Subcutaneous abdominal adipose tissue (tissue), 5 donors: ENCODE data around the gene CCDC78.

Experiments used
- H3K27ac ChIP-seq: one replicate; pipeline ENCODE4 v1.7.0; 2013; ENCODE audit warnings: low read depth, mild to moderate bottlenecking, inconsistent platforms, low read length, moderate library complexity
- H3K27me3 ChIP-seq, 5 donors: one replicate each; pipeline ENCODE4 v1.7.0; 2013; ENCODE audit warnings: low read length in 5 of 5, inconsistent platforms in 1 of 5; ENCODE audit not compliant: control insufficient read depth in 5 of 5, insufficient read depth in 4 of 5
- H3K36me3 ChIP-seq, 5 donors: one replicate each; pipeline ENCODE4 v1.7.0; 2013; ENCODE audit warnings: low read length in 5 of 5; ENCODE audit not compliant: control insufficient read depth in 5 of 5, insufficient read depth in 5 of 5
- H3K4me1 ChIP-seq, 5 donors: one replicate each; pipeline ENCODE4 v1.7.0; 2013; ENCODE audit warnings: low read length in 5 of 5, mild to moderate bottlenecking in 3 of 5, moderate library complexity in 1 of 5; ENCODE audit not compliant: control insufficient read depth in 5 of 5, insufficient read depth in 5 of 5
- H3K4me3 ChIP-seq, 5 donors: one replicate each; pipeline ENCODE4 v1.7.0; 2013; ENCODE audit warnings: low read length in 5 of 5, low read depth in 1 of 5
- H3K9ac ChIP-seq, 5 donors: one replicate each; pipeline ENCODE4 v1.7.0; 2013; ENCODE audit warnings: low read length in 5 of 5, mild to moderate bottlenecking in 4 of 5, moderate library complexity in 3 of 5
- H3K9me3 ChIP-seq, 5 donors: one replicate each; pipeline ENCODE4 v1.7.0; 2013; ENCODE audit warnings: low read length in 5 of 5; ENCODE audit not compliant: control insufficient read depth in 5 of 5
- donor health status: healthy.
- donor health status: healthy.
- donor health status: healthy.
- donor health status: healthy.
- donor health status: healthy.

Gene CCDC78

GRCh38 chr16:766820-767640 lies 40.8 kb upstream of the CCDC78 start:
- H3K9me3 ChIP-seq = no peaks in the 10 kb centered on the region
- peaks cover 15 to 34% (median 32%) of the 10 kb centered on the region in 5 donors for H3K27me3 ChIP-seq
- H3K36me3 ChIP-seq = no peaks in the 10 kb centered on the region
- no peak overlapping the region for H3K27ac ChIP-seq
- H3K4me3 ChIP-seq = no peak overlapping the region
- no peak overlapping the region for H3K9ac ChIP-seq
- no peaks in the 10 kb centered on the region for H3K4me1 ChIP-seq

GRCh38 chr16:766008-766819 lies 40.0 kb upstream of the CCDC78 start:
- Histone ChIP-seq H3K27me3 (peaks cover 15 to 35% (median 34%) of the 10 kb centered on the region in 5 donors), H3K4me1 (no peaks in the 10 kb centered on the region), H3K9me3 (no peaks in the 10 kb centered on the region), H3K27ac (no peak overlapping the region), H3K4me3 (no peak overlapping the region), H3K36me3 (no peaks in the 10 kb centered on the region), H3K9ac (no peak overlapping the region)

GRCh38 chr16:765488-765865 lies 39.2 kb upstream of the CCDC78 start:
- Histone ChIP-seq H3K9me3 (no peaks in the 10 kb centered on the region), H3K9ac (no peak overlapping the region), H3K27ac (no peak overlapping the region), H3K36me3 (no peaks in the 10 kb centered on the region), H3K27me3 (peaks cover 15 to 36% (median 34%) of the 10 kb centered on the region in 5 donors), H3K4me3 (no peak overlapping the region), H3K4me1 (no peaks in the 10 kb centered on the region)

GRCh38 chr16:764848-765487 lies 38.7 kb upstream of the CCDC78 start:
- Histone ChIP-seq H3K4me1 (no peaks in the 10 kb centered on the region), H3K27ac (no peak overlapping the region), H3K9ac (no peak overlapping the region), H3K4me3 (no peak overlapping the region), H3K36me3 (no peaks in the 10 kb centered on the region), H3K9me3 (no peaks in the 10 kb centered on the region), H3K27me3 (peaks cover 17 to 36% (median 33%) of the 10 kb centered on the region in 5 donors)

GRCh38 chr16:764184-764750 lies 38.0 kb upstream of the CCDC78 start:
- Histone ChIP-seq H3K27ac (no peak overlapping the region), H3K4me3 (no peak overlapping the region)

GRCh38 chr16:763369-764183 lies 37.3 kb upstream of the CCDC78 start:
- no peaks in the 10 kb centered on the region for H3K36me3 ChIP-seq
- H3K4me1 ChIP-seq = no peaks in the 10 kb centered on the region
- H3K27ac ChIP-seq = no peak overlapping the region
- H3K27me3 ChIP-seq = peaks cover 10 to 29% (median 25%) of the 10 kb centered on the region in 5 donors
- H3K9ac ChIP-seq = no peak overlapping the region
- no peaks in the 10 kb centered on the region for H3K9me3 ChIP-seq
- no peak overlapping the region for H3K4me3 ChIP-seq

More at GRCh38 chr16:764184-764750, 38.0 kb upstream of the CCDC78 start:
- H3K9ac ChIP-seq = no peak overlapping the region
- no peaks in the 10 kb centered on the region for H3K36me3 ChIP-seq
- peaks cover 14 to 30% (median 26%) of the 10 kb centered on the region in 5 donors for H3K27me3 ChIP-seq
- no peaks in the 10 kb centered on the region for H3K4me1 ChIP-seq
- H3K9me3 ChIP-seq = no peaks in the 10 kb centered on the region

GRCh38 chr16:762595-763268 lies 36.5 kb upstream of the CCDC78 start:
- H3K9me3 ChIP-seq = no peaks in the 10 kb centered on the region
- peaks cover 9 to 29% (median 25%) of the 10 kb centered on the region in 5 donors for H3K27me3 ChIP-seq
- H3K36me3 ChIP-seq = no peaks in the 10 kb centered on the region
- no peak overlapping the region for H3K4me3 ChIP-seq
- H3K9ac ChIP-seq = no peak overlapping the region
- no peak overlapping the region for H3K27ac ChIP-seq
- H3K4me1 ChIP-seq = no peaks in the 10 kb centered on the region

GRCh38 chr16:761625-762513 lies 35.6 kb upstream of the CCDC78 start:
- Histone ChIP-seq H3K4me1 (no peaks in the 10 kb centered on the region), H3K4me3 (no peak overlapping the region), H3K36me3 (no peaks in the 10 kb centered on the region), H3K9me3 (no peaks in the 10 kb centered on the region), H3K27me3 (peaks cover 9 to 29% (median 25%) of the 10 kb centered on the region in 5 donors), H3K27ac (no peak overlapping the region), H3K9ac (no peak overlapping the region)
